HG03066 (cell line): ENCODE results near the gene ILKAP.
A peak's percentile ranks its signal among the peaks of the same experiment; 100 is the strongest.
"Not testable (repeated sequence)": the region's sequence is repeated elsewhere in the genome, so short reads cannot be mapped to it uniquely, and the experiment has no call there.

Experiments
- ATAC-seq: cut with Tn5 transposase; IDR thresholded peaks from one replicate; pipeline ENCODE4 v1.9.1; 2021; ENCODE audit warnings: low read depth; ENCODE audit not compliant: unreplicated experiment

ILKAP gene

DNA sequence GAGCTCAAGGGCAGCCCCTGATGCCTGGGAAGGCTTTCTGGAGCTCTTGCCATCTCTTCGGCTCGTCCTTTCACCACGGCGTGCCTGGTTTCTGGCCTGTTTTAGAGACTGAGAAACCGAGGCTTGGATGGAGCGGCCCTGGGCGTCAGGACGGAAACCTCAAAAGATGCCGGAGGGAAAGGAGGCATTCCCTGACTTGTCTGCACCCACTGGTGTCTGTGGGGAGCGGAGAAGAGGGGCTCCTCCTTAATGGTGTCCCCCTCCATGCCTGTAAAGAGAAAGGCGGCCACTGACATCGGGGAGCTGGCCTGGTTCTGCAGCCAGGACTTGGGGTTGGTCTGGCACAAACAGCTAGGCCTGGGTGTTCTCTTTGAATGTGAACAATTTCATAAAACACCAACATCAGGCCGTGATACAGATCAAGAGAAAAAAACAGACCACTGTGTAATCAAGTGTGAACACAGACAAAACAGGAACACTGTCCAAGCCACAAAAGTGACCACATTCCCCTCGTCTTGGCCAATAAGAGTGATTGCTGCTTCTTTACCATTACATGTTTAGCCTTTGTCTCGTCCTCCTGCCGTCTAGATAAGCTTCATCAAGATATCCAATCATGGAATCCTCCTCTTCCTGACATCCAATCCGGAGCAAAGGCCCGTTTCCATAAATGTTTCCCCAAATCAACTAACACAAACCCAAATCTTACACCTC lies 633 bp upstream of the ILKAP start:
- ATAC-seq: peak; percentile 6

DNA sequence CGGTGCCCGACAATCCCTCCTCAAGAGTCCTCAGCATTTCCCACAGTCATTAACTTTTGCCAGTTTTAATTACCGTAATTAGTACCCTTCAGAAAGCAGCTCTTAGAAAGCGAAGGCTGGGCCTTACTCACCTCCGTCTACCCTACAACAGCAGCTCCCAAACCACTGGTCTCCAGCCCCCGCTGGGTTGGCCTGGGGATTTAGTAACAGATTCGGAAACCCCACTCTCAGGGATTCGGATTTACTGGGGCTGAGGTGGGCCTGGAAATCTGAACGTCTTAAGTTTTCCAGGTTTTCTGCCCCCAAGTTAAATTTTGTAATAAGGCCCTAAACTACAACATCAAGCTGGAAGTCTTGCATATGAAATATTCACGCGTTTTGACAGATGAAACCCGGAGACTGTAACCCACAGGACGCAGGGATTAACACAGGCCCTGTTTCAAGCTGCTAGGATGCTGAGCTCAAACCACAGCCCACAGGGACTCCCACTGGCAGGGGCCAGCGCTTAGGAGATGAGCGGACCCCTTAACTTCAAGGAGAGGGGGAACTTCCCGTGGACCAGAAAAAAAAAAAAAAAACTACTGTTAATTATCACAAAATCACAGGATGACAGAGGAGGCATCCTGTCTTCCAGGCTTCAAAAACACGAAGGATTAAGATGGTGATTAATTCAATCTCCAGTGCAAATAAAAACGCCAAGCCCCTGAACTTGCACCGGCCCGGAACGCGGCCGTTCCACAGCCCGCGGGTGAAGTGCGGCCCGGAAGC lies 985 bp downstream of the ILKAP start:
- no peak for ATAC-seq

DNA sequence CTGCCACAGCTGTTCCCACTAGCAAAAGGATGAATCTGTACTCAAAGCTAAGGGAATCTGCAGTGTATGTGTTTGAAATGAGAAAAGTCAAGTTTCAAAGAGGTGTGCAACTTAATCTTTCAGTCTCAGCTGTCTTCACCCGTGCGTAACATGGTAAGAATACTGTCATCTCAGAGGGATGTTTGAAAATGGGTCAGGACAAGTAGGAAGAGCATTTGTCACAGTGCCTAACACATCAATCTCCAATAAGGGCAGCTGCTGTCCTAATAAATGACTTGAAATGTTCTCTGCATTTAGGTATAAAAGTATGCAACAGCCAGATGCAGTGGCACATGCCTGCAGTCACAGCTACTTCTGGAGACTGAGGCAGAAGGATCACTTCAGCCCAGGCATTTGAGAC lies 13.1 kb downstream of the ILKAP start:
- no peak for ATAC-seq

DNA sequence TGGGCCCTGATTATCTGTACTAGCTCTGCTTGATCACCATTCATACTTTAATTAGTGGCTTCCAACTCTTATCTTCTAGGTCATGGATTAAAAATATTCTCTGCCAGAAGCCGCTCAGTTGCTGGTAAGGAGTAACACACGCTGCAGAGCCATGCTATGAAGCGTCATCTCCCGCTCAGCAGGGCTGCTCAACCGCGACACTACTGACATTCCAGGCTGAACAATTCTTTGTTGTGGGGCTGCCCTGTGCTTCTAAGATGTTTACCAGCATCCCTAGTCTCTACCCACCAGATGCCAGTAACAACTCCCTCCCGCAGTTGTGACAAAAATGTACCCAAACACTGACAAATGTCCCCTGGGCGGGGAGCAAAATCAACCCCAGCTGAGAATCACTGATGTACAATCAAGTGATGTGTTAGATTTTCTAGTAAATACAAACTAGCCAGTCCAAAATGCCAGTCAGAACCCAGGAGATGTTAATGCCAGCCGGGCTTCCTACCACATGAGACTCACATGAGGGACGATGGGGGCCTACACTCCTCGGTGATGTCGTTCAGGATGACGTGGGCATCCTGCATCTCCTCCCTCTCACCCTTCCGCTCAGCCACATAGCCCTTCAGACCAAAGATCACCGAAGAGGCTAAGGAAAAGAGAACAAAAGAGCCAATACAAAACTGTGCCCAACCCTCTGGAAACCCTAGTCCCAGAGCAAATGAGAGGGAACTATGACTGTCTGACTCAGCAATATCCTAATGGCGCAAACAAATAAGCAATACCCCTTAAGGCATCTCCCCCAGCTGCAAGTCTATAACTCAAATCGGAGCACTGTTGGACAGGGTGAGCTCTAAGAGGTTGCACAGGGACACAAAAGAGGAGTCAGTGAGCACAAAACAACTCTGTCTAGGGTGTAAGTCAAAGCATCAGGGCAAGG lies 15.6 kb downstream of the ILKAP start:
- no peak for ATAC-seq

DNA sequence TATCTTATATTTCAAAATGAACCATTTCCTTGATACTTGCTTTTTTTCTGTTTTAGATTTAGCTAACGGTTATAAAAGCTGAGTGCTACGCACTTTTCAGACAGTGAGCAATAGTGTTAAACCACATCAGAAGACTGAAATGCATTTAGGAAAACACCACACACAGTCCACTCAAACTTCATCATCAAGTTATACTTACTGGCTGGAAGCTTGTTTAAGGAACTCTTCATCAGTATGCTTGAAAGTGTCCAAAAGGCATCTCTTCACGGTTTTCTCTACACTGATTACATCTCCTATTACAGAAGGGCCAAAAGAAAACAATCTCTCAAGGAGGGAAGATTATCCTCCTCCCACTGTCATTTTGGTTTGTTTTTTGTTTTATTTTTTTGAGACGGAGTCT lies 19.7 kb downstream of the ILKAP start:
- no peak for ATAC-seq

DNA sequence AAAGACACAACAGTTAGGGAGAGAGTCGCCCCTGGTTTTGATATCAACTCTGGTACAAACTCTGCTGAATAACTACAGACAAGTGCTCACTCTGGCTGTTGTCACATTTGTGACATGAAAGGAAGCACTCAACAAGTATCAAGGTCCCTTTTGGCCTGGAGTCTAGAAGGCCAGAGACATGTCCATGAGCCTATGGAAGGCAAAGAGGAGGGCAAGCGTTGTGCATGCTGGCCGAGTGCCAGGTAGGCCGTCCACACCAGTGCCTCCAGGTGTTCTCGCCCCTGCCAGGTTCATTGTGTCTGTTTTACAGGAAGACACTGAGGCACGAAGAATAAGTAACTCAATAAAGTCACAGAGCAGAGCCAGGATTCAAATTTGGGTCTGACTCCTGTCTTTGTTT lies 21.1 kb downstream of the ILKAP start:
- no peak for ATAC-seq

DNA sequence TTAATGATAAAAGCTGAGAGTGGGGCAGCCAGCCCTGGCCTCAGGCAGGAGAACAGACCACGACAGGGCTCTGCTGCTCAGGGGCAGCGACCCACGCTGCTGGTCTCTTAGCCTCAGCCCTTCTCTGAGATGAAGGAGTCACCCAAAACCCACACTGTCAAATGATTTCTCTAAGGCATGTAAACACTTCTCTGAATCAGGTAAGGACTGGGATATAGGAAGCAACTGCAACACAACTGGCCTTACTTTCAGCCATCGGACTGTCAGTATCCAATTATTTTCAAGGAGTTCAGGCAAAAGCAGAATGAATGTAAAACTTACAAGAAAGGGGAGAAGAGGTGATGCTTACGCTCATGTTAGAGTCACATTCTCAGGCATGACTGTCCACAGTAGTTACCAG lies 22.9 kb downstream of the ILKAP start:
- no peak for ATAC-seq

GRCh38 chr2:238176613-238177012 lies 26.9 kb downstream of the ILKAP start:
- no peak for ATAC-seq

DNA sequence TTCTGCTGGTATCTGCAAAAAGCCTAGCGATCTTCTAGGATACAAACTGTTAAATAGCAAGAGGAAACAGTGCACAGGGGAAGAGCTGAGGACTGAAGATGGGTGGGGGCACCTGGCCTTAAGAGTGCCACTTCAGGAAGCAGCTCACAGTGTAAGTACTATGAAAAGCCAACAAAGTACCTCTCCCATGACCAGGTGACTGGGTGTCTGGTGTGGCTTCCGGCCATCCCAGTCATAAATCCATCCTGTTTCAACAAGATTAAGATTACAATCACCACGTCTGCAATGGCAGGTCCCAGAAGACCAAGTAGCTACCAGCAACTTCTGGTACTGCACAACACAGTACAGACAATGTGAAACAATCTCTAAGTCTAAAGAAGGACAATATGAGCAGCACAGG lies 28.8 kb downstream of the ILKAP start:
- no peak for ATAC-seq

- no peak for ATAC-seq
These were observed 29.2 kb downstream of the ILKAP start for GRCh38 chr2:238174291-238174690.

GRCh38 chr2:238173692-238174091 lies 29.8 kb downstream of the ILKAP start:
- ATAC-seq: no peak

DNA sequence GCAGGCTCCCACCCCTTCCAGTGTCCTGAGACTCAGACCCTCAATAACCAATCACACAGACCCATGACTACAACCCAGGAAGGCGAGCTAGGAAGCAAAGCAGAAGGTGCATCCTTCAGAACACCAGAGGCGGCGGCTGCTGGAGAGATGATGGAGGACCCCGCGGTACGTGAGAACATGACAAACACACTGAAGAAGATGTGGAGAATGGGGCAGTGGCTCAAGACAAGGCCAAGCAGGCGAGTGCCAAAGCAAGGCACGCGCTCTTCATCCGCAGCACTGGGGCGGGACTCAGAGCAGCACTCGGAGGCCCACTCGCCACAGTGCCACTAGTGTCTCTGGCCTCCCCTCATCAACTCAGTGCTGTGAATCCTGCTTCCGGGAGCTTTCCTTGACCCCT lies 31.1 kb downstream of the ILKAP start:
- ATAC-seq: no peak

GRCh38 chr2:238171575-238172187 lies 31.8 kb downstream of the ILKAP start:
- no peak for ATAC-seq

DNA sequence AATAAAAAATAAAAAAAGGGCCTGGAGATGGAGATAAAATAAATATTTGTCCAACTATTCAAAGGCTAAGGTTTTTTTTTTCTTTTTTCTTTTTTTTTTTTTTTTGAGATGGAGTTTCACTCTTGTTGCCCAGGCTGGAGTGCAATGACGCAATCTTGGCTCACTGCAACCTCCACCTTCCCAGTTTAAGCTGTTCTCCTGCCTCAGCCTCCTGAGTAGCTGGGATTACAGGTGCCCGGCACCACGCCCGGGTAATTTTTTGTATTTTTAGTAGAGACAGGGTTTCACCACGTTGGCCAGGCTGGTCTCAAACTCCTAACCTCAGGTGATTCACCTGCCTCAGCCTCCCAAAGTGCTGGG lies 32.4 kb downstream of the ILKAP start:
- ATAC-seq: not testable (repeated sequence)

GRCh38 chr2:238170386-238171071 lies 33.0 kb downstream of the ILKAP start:
- ATAC-seq: no peak

- no peak for ATAC-seq
These were observed 33.7 kb downstream of the ILKAP start for GRCh38 chr2:238169708-238170251.

DNA sequence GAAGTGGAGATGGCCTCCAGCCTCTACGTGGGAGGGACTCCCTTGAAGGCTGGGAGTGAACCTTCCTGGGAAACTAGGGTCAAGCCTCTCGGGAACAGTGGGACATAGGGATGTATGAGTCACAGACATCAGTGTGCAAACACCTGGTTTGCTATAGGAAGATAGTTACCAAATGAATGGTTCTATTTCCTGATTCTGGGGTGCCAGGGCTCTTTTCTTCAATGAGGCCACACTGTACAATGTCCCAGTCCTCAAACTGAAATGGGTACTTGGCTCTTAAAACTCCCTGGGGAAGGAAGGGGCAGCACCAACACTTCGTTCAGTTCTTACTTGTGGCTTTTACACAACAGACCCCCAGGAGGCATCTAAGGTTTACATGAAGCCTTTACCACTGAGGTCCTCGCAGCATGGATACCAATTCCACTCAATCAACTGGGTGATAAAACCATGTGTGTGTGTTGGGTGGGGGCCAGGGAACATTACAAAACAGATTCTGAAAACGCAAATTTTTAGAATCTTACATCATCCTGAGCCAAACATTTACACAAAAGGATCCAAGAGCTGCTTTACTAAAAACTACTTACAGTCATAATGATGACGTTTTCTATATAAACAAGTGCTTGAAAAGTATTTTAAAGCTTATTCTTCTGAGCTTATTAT lies 34.3 kb downstream of the ILKAP start:
- ATAC-seq: no peak

DNA sequence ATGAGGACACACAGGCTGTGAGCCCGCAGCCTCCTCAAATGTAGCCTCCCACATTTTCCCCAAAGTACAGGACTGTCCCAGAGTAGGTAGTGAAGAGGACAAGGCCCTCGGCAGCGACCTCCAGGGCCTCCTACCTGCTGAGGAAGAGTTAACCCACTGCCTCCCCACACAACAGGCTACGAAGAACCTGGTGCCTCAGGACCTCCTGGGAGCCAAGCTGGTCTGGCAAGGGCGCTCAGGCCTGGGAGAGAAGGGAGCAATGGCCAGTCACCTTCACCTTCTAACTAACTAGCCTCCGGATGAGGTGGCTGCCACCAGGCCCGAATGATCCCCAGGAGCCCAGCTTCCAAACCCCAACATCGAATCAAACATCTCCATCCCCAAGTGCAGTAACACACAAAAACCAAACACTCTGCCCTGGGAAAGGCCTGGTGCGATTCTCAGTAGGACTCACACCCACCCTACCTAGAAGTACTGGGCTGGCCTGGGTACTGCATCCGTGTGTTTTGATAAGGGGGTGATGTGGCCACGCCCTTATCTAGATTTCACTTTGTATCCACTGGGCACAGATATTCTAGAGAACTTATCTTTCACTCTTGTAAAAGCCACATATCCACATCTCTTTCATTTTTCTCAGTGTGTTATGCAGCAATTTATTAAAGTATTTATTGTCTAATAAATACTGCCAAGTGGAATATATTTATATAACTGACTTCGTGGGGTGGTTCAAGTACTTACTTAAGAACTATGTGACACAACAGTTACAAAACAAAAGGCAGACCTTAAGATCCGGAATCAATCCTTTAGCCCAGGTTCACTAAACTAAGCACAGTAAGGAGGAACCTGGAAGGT lies 35.1 kb downstream of the ILKAP start:
- no peak for ATAC-seq

DNA sequence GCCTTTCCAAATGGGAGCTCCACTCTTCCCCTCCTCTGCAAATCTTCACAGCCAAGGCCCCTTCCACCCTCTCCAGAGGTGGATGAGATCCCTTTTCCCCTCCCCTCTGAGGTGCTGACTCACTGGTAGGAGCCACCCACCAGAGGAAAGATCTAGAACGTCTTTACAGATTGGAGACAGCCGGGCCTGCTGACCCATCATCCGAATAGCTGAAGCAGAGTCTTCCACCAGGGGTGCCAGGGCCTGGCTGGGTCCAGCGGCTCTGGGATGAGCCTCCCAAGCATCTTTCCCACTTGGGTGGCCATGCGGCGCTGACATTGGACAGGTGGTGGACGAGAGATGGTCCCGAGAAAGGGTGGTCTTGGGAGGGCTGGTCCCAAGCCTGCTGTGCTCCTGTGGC lies 35.7 kb downstream of the ILKAP start:
- ATAC-seq: no peak
